ENCODE measurements around the gene HPCAL1. TPM values are rescaled to one million over a fixed set of nuclear protein-coding genes. Genes with fewer than 3 reads are reported as not detected.

Gene HPCAL1
- total RNA-seq, 3 donors from 2014 or later (not counting 1 experiment from before 2014, with no cell fraction given): 31.1 to 45.2 (median 39.8) TPM

- no peak for TF ChIP-seq CTCF (IDR thresholded peaks at IDR 0.05)
- H3K27ac Mint-ChIP-seq: peak overlapping the region in 1 of 2 donors; percentile 47
- peaks cover 35 to 46% of the 10 kb centered on the region in 2 donors for H3K4me1 Mint-ChIP-seq
- no peak overlapping the region for H3K4me3 Mint-ChIP-seq
- no peak overlapping the region for H3K27ac ChIP-seq (ENCODE audit: low read length)
- intact Hi-C loops (cut with micrococcal nuclease): no loop called here
- WGBS (ENCODE audit: insufficient coverage): 95% methylated on average over 20 of the region's 20 CpGs
- H3K27me3 Mint-ChIP-seq (ENCODE audit: low read depth in 2 of 2): no peaks in the 10 kb centered on the region
- no peaks in the 10 kb centered on the region for H3K9me3 ChIP-seq (ENCODE audit: control insufficient read depth, insufficient read depth, low read length)
- H3K9me3 Mint-ChIP-seq: no peaks in the 10 kb centered on the region
- ATAC-seq (no peak), DNase-seq (no peak)
- no peaks in the 10 kb centered on the region for H3K36me3 ChIP-seq (ENCODE audit: control insufficient read depth, insufficient read depth, low read length)
- no peak overlapping the region for H3K4me3 ChIP-seq (ENCODE audit: low read length)
- peaks cover 21% of the 10 kb centered on the region for H3K4me1 ChIP-seq (ENCODE audit: control insufficient read depth, insufficient read depth, low read length)
- no peaks in the 10 kb centered on the region for H3K36me3 Mint-ChIP-seq
- no peaks in the 10 kb centered on the region for H3K27me3 ChIP-seq (ENCODE audit: control insufficient read depth, insufficient read depth, low read length)
Measured at GRCh38 chr2:10372203-10372861, 69.6 kb downstream of the HPCAL1 start.

DNA sequence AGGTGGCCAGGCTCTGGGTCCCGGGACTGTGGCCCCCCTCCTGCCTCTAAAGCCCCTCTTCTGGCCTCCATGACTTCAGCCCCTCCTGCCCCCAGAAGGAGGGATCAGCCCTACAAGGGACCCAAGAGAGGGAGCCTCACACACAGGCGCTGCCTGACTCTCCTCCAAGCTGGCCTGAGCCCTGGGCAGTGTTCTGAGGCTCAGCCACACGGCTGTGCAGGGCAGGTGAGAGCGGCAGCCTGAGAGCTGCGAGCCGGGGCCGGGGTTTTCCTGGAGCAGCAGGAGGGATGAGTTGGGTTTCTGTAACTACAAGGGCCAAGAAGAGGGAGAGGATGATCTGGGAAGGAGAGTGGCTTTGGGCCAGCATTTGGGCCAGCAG lies 70.1 kb downstream of the HPCAL1 start:
- Mint-ChIP-seq H3K36me3 (no peaks in the 10 kb centered on the region), H3K4me3 (no peak overlapping the region), H3K9me3 (no peaks in the 10 kb centered on the region), H3K27me3 (ENCODE audit: low read depth in 2 of 2) (no peaks in the 10 kb centered on the region), H3K27ac (peak overlapping the region in 1 of 2 donors; percentile 47), H3K4me1 (peaks cover 36 to 50% of the 10 kb centered on the region in 2 donors)
- intact Hi-C loops (cut with micrococcal nuclease): no loop called here
- Histone ChIP-seq H3K9me3 (ENCODE audit: control insufficient read depth, insufficient read depth, low read length) (no peaks in the 10 kb centered on the region), H3K27me3 (ENCODE audit: control insufficient read depth, insufficient read depth, low read length) (no peaks in the 10 kb centered on the region), H3K4me3 (ENCODE audit: low read length) (no peak overlapping the region), H3K4me1 (ENCODE audit: control insufficient read depth, insufficient read depth, low read length) (peaks cover 27% of the 10 kb centered on the region), H3K36me3 (ENCODE audit: control insufficient read depth, insufficient read depth, low read length) (no peaks in the 10 kb centered on the region), H3K27ac (ENCODE audit: low read length) (no peak overlapping the region)
- ATAC-seq: no peak
- no peak for TF ChIP-seq CTCF (IDR thresholded peaks at IDR 0.05)
- no peak for DNase-seq
- 95% methylated on average over 7 of the region's 7 CpGs for WGBS (ENCODE audit: insufficient coverage)

DNA sequence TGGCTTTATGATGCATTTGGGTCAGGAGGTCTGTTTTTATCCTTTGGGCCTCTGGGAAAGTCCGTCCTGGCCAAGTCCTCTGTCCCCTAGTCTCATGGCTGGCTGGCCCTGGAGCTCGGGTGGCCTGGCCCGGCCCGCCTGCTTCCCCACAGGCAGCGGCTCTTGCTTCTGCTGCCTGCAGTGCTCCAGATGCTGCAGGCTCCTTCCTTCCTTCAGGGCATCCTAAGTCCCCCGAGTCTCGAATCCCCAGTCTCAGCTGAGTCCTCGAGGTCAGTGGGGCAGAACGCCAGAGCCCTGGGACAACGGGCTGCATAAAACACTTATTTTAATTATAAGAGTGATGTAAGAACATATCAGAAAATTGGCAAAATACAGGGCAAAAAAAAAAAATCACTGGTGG lies 71.2 kb downstream of the HPCAL1 start:
- Mint-ChIP-seq H3K27me3 (ENCODE audit: low read depth in 2 of 2) (no peaks in the 10 kb centered on the region), H3K36me3 (no peaks in the 10 kb centered on the region), H3K9me3 (no peaks in the 10 kb centered on the region), H3K4me1 (peaks cover 47 to 57% of the 10 kb centered on the region in 2 donors), H3K27ac (no peak overlapping the region), H3K4me3 (no peak overlapping the region)
- Histone ChIP-seq H3K36me3 (ENCODE audit: control insufficient read depth, insufficient read depth, low read length) (no peaks in the 10 kb centered on the region), H3K27ac (ENCODE audit: low read length) (no peak overlapping the region), H3K4me3 (ENCODE audit: low read length) (no peak overlapping the region), H3K4me1 (ENCODE audit: control insufficient read depth, insufficient read depth, low read length) (peaks cover 37% of the 10 kb centered on the region), H3K27me3 (ENCODE audit: control insufficient read depth, insufficient read depth, low read length) (no peaks in the 10 kb centered on the region), H3K9me3 (ENCODE audit: control insufficient read depth, insufficient read depth, low read length) (no peaks in the 10 kb centered on the region)
- WGBS (ENCODE audit: insufficient coverage): 87% methylated on average over 9 of the region's 10 CpGs
- ATAC-seq (no peak), DNase-seq (no peak)
- no peak for TF ChIP-seq CTCF (IDR thresholded peaks at IDR 0.05)
- intact Hi-C loops (cut with micrococcal nuclease): no loop called here
